HG02943 (cell line): Measurements from ENCODE around the gene RCAN2.

ENCODE experiments used
- ATAC-seq: cut with Tn5 transposase; IDR thresholded peaks from one replicate; pipeline ENCODE4 v1.9.1; 2021; ENCODE audit warnings: mild to moderate bottlenecking, low read depth, moderate library complexity; ENCODE audit not compliant: unreplicated experiment

The RCAN2 gene

DNA sequence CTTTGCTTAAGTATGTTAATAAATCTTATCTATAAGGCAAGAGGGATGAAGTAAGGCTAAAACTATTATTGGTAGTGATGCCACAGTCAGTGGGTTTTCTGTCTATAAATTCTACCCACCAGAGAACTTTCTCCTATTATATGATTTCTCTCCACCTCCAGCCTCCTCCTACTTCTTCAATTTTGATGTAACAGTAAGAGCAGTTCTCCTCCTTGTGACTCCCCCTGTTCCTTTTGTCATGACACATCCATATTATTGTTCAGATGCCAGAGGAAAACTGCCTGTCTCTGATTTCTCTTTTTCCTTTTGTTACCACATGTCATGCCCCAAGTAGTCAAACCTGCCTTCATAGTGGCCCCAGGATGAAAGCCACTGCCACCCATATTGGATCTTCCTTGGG, 9.1 kb upstream of the RCAN2 start:
- no peak for ATAC-seq

DNA sequence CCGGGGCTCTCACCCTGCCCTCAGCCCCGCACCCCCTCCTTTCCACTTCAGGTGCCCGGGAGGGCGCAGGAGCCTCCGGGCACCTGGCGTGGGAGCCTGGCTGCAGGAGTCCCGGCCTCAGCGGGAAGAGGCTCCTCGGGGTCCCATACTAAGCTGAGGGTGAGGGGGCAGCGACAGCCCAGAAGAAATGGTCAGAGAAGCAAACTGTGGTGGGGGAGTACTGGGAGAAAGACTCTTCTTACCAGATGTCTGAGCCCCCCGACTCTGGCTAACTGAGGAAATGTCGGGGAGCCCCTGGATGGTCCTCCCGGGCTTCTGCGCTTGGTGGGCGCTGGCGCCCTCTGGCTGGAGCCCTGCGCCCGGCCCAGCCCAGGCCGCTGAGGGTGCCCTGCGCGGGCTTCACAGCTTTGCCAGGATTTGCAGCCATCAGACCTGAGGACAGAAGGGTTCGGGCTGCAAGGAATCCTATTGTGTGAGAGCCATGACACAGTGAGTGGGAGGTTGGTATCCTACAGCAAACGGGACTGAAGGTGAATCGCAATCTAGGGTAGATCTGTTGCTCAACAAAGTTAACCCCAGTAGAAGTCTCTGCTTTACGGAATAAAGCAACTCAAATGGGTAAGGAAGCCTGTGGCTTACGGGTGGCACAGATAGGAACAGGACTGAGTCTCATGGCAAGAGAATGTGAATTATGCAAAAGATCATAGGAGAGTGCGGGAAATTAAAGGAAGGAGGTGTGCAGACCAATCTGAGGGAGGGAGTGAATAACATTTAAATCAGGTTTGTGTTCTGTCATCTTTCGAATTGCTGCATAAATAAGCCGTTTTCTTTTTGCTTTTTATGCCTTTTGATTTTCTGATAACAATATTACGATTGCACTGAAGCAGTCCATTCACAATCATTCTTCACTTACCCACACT, 639 bp upstream of the RCAN2 start:
- peak; percentile 64 for ATAC-seq

DNA sequence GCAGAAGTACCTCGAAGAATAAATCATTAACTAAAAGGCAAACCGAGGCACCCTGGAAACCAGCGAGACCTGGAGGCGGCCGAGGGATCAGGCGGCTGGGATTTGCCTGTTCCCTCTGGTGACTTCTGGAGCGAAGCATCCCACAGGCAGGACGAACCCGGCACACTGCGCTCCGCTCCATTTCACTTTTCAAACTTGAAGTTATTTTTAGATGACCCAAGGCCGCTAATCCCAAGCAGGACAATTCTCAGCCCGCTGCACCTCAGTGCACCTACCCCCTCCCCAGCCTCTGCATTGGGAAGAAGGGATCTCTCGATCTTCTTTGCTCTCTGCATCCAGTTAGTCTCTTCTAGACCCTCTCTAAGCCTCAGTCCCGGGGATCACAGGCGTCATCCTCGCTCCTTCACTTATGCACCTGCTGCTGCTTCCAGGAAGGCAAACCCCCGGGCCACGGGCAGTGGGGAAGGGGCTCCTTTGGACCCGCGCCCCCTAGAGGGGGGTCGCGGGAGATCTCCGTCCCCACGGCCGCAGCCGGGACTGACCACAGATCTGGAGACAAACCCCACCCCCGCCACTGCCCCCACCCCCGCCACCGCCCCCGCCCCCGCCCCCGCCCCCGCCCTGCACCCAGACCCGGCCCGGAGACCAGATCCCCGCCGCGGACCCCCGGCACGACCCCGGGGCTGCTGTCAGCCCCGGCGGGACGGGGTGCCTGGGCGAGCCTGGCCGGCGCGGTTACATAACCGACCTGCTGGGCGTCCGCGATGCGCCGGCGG, 636 bp downstream of the RCAN2 start:
- ATAC-seq = no peak

DNA sequence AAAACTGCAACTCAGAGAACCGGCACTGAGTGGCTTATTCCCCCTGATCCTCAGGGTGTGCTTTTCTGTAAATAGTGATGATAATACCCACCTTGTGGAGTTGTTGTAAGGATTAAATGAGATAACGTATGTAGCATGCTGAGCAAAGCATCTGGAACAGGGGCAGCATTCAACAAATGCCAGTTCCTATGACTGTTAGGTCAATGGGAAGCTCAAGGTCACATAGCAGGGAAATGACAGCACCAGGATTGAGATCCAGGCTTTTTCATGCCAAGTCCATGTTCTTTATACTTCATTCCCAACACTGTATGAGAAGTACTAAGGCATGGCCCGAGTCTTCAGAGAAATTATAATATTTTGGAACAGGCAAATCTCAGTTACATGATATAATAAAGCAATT, 5.1 kb downstream of the RCAN2 start:
- no peak for ATAC-seq

DNA sequence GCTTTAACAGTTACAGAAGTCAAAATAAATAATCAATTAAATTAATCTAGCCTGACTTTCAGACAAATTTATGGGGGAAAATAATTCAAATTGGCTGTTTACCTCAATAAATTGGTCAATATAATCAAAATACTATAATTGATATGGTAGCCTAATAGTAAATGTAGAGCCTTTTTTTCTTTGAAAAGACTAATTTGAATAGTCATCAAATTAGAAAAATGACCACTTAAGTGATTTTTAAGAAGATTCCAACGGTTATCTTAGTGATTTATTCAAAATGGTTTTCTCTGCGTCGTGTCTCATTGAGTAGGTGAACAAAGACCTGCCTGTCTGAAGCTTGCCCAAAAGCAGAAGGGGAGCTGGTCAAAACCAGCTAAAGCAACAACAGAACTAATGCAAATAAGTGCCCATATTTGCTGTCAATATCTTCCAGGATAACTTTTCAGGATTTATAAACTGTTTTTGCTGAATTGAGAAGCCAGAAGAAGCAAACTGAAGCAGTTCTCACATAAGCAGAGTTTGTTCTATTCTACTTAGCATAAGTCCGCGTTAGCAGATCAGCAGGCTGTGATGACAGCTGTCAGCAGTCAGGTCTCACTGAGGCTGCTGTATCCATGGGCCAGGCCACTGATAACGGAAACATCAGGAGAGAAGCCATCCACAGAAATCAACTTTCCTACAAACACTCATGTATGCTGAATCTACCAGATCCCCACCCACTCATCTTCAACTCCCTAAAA, 7.0 kb downstream of the RCAN2 start:
- no peak for ATAC-seq

DNA sequence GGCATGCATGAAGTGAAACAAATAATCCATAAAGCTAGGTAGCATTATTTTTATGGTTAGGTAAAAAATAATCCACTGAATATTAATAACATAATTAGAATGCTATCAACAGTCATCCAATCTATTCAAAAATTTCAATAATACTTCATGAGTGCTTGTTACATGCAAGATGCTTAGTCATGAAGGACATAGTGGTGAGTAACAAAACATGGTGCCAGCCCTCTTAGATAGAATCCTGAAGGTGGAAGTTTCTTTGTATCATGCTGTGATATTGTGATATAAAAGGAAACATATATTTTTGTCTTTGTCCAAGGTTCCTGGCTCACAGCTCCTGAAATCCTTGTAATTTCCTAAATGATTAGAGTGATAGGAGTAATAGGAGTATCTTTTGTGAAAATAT, 14.9 kb downstream of the RCAN2 start:
- ATAC-seq = no peak

DNA sequence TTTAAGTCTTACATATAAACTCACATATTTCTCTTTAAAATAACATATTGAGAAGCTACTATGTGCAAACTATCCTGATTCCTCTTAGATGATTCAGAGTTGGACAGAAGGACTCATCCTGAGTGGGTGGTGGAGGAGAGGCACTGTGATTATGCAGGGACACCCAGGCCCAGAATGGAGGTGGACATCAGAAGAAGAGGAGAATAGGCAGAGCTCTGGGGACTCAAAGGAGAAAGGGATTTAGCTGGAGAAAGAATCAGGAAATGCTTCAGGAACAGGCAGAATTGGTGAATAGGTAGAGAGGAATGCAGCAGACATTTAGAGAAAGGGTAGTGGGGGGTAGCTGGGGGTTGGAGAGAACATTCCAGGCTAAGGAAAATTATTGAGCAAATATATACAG, 17.4 kb downstream of the RCAN2 start:
- ATAC-seq = no peak

DNA sequence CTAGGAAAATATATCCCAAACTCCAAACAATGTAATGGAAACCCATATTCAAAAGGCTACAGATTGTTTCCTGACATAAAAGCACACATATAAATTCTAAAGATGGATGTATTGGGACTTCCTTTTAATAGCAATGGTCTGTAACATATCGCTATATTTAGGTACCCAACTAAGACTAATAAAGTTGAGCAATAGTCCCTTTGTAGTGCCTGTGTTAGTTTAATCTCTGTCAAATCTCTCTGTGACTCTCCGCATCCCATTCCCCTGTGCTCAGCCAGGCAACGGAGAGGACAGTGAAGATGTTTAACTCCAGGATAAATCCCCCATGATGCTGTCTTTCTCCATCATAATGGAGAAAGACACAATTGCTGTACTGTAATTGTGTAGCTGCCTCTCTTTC, 19.0 kb downstream of the RCAN2 start:
- ATAC-seq = no peak

DNA sequence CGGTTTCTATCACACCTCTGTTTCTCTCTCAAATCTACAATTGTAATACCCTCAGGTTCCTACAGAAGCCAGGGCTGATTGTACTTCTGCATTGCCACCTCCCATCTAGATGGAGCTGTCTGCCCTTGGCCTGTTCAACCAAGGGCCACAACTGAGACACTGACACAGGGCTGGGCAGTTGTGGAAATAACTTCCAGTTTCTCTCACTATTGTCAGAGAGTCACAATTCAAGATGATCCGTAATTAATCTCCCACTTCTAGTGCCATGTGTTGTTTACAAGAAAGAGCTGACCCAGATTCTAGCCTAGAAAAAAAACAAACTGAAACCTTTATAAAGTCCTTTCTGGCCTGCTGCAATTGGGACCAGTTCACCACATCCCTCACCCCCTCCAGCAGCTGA, 22.2 kb downstream of the RCAN2 start:
- no peak for ATAC-seq

DNA sequence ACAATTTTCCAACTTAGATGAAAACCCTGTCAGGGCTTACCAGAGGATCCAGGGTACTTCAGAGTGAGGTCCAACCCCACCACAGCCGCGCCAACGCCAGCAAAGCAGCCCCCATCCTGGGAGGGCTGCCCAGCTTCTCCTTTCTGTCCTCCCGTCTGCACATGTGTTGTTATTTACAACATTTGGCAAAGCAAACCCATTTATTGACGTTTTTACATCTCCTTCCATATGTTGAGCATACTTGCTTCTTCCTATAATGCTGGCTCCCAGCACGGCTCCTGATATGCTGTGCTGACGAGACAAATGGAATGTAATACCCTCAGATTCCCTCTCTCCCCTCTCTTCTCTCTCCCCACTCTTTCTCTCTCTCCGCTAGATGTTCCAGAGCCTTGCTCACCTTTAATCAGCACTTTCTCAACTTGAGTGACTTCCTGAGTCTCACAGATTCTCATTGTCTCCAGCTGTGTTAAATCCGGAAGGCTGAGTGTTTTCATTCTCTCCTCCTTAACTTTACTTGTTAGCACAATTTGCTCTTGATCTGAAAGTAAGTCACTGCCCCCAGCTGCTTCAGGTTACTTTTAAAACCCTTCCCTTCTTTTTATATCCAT, 22.7 kb downstream of the RCAN2 start:
- no peak for ATAC-seq

DNA sequence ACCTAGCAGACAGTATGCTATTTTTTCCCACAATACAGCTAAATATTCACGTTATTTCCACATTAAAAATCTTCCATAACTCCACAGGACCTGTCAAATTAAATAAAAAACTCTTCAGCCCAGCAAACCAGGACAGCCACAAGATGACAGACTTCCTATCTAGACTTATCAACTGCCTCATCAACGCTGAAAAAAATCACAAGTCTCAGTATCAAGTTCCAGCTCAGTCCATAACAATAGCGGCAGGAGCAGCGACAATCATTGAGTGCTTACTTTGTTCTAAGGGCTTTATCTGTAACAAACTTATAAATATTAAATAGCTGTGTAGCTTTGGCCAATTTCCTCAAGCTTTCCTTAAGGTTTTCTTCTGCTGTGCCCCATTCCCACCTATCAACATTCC, 24.7 kb downstream of the RCAN2 start:
- ATAC-seq = no peak

DNA sequence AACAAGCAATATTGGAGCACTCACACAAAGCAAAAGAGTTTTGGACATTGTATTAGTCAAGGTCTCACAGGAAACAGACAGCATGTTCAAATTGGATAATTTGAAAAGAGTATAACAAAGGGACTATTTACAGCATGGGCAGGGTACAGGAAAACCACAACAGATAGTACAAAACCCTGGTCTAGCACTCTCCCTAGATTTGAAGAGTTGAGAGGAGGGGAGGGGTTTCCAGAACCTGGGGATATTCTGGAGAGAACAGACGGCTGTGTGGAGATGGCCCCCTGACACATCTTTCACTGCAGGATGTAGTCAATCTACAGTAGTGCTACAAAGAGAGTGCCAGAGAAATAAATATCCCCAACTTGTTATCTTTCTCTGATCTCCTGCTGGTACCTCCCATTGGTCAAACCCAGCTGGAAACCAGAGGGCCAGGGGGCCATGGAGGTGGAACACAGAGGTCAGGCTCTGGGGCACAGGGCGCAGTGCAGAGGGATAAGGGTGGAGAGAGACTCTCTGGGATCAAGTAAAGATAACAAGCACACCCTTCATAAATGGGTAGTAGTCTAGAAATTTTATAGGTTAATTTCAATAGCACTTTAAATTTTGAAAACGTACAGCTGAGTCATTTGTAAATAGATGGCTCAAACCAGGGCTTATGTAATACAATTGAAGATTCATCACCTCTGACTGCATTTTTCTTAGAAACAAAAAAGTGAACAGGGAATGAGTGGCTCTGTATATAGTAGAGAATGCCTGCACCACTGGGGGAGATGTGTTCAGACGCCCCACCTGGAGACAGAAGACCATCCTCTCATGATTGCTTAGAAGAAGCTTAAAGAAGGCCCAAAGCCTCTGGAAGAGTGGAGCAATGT, 25.7 kb downstream of the RCAN2 start:
- no peak for ATAC-seq

DNA sequence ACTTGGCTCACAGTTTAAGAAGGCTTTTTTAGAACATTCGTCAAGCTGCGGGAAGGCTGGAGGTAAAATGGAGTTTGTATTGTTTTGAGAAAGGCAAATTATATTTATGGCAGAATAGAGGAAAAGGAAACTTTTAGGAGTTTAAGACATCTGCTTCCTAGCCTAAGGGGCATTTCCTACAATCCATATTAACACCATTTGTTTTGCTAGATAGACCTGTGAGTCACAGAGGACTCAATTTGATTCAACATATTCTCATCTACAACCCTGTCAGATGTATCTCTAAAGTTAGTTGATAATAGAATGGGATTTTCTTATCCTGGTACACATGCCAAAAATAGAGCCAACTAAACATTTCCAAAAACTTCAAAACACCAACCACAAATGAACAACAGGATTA, 35.0 kb downstream of the RCAN2 start:
- ATAC-seq = no peak

DNA sequence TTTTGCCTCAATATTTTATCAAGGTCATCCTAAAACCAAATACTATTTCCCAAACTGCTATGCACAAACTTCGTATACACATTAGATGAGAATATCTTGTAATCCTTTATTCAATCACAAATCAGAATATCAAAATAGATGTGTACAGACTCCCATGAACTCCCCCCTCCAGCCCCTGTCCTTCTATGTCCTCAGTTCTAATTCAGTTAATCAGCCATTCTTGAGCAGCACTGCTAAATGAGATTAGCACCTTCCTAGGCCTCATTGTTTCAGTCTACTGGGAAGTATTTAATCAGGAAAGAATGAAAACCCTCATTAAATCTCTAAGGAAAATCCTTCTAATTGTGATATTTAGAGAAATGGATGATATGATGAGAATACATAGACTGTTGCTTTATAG, 36.6 kb downstream of the RCAN2 start:
- no peak for ATAC-seq

DNA sequence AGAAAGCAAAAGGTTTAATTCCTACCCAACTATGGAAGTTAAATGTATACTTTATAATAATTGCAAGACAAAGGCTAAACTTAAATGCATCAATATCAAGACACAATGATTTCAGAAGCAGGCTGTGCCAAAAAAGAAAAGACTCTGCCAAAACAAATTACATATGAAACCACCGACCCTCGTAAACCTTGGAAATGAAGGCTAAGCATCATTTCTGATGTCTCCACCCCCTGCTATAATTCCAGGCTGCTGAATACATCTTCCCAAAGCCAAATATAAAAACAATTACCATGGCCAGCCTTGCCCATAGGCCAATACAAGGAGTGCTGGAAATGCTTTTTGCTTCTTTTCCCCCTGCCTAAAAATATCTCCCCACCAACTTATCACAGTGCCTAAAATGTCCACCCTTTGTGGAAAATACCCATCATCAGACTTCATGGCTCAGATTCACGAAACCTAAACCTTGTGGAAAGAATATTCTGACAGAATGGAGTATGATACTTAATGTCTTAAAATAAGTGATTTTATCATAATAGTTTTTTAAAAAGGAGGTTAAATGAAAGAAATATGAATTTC, 37.4 kb downstream of the RCAN2 start:
- no peak for ATAC-seq

DNA sequence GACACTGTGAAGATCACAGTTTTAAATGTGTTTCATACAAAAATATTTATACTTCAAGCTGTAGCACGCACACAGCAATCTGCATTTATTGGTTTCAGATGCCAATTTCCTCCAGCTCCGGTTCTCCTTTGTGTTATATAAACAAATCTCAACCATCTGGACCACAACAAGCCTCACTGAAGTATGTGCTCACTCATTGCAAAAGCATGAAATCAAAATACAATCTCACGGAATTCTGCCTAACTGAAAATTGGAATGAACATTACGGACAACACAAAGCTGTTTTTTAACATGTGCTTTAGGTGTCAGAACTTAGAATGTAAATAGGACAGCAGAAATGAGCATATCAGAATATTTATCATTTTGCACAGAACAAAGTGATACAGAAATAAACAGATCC, 38.0 kb downstream of the RCAN2 start:
- ATAC-seq = no peak

DNA sequence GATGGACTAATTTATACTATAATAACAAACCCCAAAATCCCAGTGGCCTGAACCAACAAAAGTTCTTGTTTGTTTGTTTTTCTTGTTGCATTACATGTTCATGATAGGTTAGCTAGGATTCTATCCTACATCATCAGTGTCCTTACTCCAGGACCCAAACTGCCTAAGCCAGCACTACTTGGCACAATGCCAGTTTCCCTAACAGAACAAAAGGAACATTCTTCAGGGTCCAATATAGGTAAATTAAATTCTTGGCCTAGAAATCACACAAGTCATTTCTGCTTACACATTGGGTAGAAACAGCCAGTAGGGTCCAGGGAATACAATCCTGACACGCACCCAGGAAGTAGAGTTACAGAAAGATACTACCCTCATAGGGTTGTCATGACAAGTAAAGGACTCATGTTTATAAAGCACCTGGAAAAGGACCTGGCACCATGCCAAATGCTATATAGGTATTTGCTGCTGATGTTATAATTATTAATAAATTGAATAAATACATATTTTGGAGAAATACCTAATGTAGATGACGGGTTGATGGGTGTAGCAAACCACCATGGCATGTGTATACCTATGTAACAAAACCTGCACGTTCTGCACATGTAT, 38.8 kb downstream of the RCAN2 start:
- no peak for ATAC-seq

DNA sequence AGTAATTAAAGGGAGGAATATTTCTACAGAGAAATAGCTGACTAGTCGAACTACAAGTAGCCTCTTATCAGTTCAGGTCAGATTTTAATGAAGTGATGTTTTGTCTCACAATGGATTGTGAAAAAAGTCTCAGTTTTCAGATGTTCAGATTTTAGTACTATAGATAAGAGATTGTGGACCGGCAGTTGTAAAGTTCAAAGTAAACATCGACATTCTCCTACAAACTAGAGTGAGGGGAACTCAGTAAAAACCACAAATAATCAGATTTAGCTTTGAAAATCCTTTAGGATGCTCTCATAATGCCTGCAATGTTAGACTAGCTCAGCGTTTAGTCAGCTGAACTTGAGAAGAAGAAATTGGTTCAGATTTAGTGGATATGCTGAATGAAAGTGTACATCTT, 39.9 kb downstream of the RCAN2 start:
- ATAC-seq = no peak
